HG02678 (cell line): ENCODE results near the gene GPR35.

ENCODE experiments used
- ATAC-seq: cut with Tn5 transposase; IDR thresholded peaks from one replicate; pipeline ENCODE4 v1.9.1; 2021; ENCODE audit warnings: mild to moderate bottlenecking, moderate library complexity; ENCODE audit not compliant: unreplicated experiment

GPR35 gene

GRCh38 chr2:240622060-240622411 lies 3.2 kb upstream of the GPR35 start:
- no peak for ATAC-seq

GRCh38 chr2:240622531-240623235 lies 2.6 kb upstream of the GPR35 start:
- ATAC-seq: no peak

DNA sequence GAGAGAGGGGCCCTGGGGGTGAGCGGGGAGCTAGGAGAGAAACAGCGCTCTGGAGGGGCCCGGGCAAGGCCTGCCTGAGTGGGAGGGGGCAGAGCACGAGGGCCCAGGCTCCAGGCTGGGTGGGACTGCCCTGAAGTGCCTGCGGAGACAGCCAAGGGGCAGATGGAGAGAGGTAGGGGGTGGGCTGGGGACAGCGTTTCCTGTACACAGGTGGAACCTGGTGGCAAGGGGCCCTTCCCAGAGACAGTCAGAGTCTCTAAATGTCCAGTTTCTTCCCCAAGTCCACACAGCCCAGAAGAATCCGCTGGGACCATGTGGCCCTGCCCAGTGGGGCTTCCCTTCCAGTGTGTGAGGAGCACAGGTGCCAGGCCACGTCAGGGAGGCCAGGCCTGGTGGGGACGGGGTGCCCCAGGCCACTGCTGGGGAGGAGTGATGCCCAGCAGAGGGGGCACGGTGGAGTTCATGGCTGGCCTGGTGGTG lies 1.7 kb upstream of the GPR35 start:
- ATAC-seq: no peak

GRCh38 chr2:240624011-240624949 lies 1.0 kb upstream of the GPR35 start:
- ATAC-seq: no peak

DNA sequence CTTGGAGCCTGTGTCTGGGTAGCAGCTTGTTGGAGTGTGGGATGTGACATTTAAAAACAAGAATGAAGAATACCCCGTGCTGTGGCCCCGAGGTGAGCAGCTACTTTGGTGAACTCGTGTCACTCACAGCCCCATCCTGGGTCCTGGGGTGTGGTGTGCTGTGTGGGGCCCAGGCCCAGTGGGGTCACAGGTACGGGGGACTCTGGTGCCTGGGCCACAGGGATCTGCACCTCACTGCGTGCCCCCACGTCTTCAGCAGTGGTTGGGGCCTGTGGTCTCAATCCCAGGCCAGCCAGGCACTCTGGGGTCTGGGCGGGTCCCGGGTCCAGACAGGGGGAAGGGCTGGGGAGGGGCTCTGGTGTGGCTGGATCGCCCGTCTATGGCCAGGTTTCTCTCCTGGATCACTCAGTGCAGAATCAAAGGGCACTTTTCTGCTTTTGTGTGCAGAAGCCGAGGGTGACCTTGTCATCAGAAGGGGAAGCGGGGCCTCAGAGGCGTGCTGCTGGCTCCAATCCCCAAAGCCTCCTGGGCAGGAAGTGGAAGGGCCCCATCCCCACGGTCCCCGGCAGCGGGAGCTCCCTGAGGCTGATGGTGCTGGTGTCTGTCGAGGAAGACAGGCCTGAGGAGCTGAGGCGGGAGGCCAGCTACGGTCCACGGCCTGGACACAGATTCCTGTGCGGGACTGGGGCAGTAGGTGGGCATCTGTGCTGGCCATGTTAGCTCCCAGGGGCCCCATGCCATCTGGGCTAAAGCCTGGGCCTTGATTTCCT lies 1.4 kb downstream of the GPR35 start:
- ATAC-seq: no peak

DNA sequence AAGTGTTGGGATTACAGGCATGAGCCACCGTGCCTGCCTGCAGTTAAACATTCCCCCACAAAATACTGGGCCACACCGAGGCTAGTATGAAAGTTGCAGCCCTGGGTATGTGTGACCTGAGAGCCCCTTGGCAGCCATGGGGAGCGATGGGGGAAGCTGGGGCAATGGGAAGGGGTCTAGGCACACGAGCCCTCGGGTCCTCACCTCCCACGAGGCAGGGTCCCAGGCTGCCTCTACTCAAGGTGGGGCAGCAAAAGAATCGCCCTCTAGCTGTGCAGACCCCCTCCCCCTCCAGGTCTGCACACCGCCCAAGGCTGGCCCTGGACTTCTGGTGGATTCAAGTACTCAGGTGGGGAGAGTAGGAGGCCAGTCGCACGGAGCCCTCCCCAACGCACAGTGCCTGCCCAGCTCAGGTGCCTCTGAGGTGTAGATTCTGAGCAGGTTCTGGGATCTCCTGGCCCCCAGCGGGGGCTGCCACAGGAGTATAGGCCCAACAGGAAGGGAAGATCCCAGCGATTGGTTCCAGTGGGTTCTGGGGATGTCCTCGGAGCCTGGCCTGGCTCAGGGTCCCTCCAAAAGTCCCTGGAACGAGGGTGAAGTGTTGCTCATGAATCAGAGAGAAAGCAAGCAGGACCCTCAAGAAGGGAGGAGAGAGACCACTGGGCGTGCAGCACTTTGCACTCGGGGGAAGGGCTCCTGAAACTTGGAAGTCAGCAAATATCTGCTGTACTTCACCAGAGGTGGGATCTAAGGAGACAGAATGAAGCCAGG lies 2.6 kb downstream of the GPR35 start:
- ATAC-seq: no peak

DNA sequence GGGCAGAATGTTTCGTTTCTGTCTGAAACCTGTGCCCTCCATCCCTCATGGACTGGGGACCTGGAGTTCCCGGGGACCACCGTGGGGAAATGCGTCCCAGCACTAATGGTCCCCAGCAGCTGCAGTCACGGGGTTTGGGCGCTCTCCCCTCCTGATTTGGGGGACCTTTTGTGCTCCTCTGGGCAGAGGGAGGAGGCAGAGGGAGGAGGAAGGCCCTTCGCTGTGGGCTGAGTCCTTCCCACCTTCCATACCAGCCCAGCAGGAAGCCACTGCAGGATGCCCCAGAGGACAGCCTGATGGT lies 3.2 kb downstream of the GPR35 start:
- no peak for ATAC-seq

DNA sequence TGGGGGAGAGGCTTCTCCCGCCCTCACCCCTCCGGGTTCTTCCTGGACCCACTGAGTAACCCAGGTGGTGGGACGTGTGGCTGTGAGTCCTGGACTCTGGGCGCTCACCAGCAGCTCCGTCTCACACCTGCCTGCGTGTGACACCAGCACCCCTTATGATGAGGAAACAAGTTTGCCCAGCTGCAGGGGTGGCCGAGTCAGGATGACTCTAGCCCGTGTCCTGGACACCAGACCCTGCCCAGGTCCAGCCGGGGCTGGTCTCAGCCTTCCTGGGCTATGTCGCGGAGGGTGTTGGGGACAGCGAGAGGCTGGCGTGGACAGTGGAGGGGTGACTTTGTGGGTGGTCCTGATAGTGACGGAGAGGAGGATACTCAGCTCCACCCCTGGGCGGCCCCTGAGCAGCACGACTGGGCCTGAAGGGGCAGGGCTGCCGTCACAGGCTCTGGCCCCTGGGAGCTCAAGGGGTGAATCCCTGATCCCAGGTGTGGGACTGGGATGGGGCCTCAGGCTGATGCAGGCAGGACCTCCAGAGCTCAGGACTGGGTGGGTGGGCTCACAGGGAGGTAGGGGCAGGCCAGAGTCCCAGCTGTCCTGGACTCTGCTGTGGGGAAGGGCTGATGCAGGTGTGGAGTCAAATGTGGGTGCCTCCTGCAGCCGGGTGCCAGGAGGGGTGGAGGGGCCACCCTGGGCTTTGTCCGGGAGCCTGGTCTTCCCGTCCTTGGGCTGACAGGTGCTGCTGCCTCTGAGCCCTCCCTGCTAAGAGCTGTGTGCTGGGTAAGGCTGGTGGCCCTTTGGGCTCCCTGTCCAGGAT lies 3.7 kb downstream of the GPR35 start:
- ATAC-seq: no peak

DNA sequence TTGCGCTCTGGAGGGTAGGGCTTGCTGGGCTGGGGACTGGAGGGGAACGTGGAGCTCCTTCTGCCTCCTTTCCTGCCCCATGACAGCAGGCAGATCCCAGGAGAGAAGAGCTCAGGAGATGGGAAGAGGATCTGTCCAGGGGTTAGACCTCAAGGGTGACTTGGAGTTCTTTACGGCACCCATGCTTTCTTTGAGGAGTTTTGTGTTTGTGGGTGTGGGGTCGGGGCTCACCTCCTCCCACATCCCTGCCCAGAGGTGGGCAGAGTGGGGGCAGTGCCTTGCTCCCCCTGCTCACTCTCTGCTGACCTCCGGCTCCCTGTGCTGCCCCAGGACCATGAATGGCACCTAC lies 4.3 kb downstream of the GPR35 start:
- ATAC-seq: no peak

DNA sequence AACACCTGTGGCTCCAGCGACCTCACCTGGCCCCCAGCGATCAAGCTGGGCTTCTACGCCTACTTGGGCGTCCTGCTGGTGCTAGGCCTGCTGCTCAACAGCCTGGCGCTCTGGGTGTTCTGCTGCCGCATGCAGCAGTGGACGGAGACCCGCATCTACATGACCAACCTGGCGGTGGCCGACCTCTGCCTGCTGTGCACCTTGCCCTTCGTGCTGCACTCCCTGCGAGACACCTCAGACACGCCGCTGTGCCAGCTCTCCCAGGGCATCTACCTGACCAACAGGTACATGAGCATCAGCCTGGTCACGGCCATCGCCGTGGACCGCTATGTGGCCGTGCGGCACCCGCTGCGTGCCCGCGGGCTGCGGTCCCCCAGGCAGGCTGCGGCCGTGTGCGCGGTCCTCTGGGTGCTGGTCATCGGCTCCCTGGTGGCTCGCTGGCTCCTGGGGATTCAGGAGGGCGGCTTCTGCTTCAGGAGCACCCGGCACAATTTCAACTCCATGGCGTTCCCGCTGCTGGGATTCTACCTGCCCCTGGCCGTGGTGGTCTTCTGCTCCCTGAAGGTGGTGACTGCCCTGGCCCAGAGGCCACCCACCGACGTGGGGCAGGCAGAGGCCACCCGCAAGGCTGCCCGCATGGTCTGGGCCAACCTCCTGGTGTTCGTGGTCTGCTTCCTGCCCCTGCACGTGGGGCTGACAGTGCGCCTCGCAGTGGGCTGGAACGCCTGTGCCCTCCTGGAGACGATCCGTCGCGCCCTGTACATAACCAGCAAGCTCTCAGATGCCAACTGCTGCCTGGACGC lies 4.9 kb downstream of the GPR35 start:
- ATAC-seq: no peak

GRCh38 chr2:240630771-240631547 lies 5.7 kb downstream of the GPR35 start:
- no peak for ATAC-seq

GRCh38 chr2:240631548-240632305 lies 6.4 kb downstream of the GPR35 start:
- no peak for ATAC-seq

DNA sequence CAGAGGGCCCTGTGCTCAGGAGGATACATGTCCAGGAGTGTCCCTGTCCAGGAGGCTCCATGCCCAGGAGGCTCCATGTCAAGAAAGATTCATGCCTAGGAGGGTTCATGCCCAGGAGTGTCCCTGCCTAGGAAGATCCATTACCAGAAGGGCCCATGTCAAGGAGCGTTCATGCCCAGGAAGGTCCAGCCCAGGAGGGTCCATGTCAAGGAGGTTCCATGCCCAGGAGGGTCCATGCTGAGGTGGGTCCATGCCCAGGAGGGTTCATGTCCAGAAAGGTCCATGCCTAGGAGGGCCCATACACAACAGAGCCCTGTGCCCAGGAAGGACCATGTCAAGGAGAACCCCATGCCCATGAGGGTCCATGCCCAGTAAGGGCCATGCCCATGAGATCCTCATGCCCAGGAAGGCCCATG lies 7.0 kb downstream of the GPR35 start:
- ATAC-seq: no peak

DNA sequence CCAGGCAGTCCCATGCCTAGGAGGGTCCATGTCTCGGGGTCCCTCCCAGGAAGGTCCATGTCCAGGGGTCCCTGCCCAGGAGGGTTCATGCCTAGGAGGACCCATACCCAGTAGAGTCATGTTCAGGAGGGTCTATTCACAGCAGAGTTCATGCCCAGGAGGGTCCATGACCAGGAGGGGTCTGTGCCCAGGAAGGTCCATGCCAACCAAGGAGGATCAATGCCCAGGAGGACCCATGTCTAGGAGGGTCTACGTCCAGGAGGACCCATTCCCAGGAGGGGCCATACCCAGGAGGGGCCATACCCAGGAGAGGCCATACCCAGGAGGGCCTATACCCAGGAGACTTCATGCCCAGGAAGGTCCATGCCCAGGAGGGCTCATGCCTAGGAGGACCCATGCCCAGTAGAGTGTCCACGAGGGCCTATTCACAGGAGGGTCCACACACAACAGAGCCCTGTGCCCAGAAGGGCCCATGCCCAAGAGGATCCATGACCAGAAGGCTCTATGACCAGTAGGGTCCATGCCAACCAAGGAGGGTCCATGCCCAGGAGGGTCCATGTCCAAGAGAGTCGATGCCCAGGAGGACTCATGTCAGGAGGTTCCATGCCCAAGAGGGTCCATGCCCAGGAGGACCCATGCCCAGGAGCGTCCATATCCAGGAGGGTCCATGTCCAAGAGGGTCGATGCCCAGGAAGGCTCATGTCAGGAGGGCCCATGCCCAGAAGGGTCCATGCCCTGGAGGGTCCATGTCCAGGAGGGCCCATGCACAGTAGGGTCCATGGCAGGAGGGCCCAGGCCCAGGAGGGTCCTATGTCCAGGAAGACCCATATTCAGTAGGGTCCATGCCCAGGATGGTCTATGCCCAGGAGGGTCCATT lies 10.1 kb downstream of the GPR35 start:
- ATAC-seq: no peak

GRCh38 chr2:240635998-240636547 lies 10.8 kb downstream of the GPR35 start:
- no peak for ATAC-seq

DNA sequence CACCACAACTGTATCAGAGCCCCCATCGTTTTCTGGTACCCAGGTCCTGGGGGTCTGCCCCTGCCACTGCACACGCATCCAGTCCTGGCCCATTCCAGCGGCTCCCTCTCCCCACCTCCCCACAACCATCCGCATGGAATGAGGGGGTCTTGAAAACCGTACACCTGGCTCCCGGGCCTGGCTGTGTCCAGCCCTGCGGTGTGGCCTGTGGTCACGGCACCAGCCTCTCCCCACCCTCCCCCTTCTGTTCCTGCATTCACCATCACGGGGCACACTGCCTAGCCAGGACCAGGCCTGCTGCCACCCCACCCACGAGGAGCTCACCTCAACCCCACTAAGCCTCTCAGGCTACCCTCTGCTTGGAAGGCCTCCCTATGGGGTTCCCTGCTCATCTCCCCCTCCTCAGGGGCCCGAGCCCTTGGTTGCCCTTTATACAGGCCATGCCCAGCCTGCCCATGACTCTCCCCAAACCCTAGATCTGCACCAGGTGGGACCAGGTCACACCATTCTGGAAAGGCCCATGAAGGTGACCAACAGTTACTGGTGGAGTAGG lies 11.4 kb downstream of the GPR35 start:
- no peak for ATAC-seq
